GM19397 (cell line): ENCODE data around the gene ARMC2.
"Not testable (repeated sequence)": the region's sequence is repeated elsewhere in the genome, so short reads cannot be mapped to it uniquely, and the experiment has no call there.

Experiments
- ATAC-seq: cut with Tn5 transposase; IDR thresholded peaks from one replicate; pipeline ENCODE4 v1.9.1; 2021; ENCODE audit warnings: mild to moderate bottlenecking, moderate library complexity; ENCODE audit not compliant: unreplicated experiment

The ARMC2 gene

GRCh38 chr6:108948181-108948661, 100.0 kb downstream of the ARMC2 start:
- ATAC-seq = no peak

DNA sequence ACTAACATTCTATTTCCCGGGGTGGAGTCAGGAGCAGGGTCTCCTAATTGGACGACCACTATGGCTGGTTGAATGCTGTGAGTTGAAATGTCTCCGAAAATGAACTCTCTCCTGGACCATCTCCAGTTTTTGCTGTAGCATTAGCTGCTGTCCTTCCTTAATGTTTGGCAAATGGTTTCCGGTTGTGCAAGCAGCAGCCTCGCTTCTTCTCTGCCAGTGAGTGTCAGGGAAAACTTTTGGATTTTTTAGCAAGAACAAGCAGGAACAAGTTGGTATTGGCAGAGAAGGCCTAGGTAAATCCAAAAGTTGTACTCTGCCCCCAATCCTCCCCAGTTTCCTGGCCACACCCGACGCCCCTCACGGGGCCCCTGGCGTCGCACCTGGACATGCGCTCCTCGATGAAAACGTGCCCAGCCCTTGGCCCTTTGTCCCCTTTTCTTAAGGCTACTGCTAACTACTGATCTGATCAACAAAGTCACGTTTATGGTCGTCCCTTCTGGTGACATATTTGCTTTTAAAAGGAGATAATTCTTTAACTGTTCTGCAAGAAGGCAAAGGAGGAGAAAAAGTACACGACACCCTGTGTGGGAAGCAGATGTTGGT, 103.2 kb downstream of the ARMC2 start:
- no peak for ATAC-seq

- no peak for ATAC-seq
Observed at GRCh38 chr6:108952776-108953486, 104.7 kb downstream of the ARMC2 start.

- ATAC-seq = no peak
Observed at GRCh38 chr6:108953681-108954080, 105.5 kb downstream of the ARMC2 start.

- ATAC-seq = no peak
Observed at GRCh38 chr6:108955329-108955949, 107.2 kb downstream of the ARMC2 start.

DNA sequence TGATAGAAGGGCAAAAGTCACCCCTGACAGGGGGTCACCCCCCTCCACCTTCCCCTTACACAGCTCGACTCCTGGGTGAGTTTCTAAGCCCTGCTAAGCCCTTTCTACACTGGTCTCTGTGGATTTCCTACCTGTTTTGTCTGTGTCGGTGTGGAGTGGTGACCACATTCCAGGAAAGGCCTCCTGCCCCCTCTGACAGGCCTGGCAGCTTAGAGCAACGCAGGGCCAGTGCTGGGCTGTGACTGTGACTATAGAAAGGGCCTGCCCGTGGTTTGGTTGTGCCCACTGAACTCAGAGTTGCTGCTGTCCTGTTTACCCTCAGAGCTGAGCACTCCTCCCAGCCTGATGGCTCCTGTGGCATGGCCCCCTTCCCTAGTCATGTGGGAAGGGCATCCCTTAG, 109.0 kb downstream of the ARMC2 start:
- no peak for ATAC-seq

DNA sequence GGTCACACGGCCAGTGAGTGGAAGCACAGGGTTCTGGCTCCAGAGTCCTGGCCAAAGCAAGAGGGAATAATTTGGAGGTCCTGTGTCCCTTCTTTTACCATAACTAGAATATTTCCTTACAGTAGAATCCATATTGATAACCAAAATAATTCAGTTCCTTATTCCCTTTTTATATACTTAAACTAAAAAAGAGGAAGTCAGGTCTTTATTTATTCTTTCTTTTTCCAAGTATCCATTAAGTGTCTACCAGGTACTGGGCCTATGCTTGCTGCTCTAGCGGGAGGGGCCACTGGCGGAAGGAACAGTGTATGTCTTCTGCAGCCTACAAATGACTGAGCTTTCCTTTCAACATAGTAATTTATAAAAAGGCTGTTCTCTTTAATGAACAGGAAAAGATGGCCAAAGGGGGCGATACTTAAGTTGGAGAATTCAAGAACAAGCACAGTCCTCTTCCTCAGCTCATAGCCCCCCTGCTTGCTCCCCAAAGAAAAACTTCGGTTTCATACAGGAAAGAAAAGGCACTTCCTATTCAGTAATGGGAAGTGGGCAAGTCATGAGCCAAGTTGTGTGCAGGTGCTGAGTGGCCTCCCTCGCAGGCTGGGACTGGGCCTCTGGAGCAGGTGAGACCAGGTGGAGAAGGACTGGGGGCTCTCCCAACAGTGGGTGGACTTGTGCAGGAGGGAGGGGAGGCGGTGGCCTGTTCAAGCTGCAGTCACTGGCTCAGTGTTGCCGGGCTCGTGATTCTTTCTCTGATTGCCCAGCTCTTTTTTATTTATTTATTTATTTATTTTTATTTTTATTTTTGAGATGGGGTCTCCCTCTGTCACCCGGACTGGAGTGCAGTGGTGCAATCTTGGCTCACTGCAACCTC, 110.9 kb downstream of the ARMC2 start:
- no peak for ATAC-seq

- ATAC-seq = no peak
Observed at GRCh38 chr6:108959972-108960582, 111.9 kb downstream of the ARMC2 start.

DNA sequence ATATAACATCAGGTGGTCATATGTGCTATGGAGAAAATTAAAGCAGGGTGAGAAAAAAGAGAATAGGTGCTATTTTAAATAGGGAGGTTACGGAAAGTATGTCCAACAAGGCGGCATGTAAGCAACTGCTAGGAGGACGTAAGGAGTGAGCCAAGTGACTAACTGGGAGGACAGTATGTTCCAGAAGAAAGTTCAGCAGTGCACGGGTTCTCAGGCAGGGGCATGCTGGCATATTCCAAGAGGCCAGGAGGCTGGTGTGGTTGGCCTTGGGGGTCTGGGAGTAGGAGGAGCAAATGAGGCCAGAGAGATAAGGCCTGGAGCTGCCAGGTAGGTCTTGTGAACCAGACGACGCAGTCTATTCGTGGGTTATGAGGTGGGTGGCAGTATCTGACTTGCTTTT, 112.4 kb downstream of the ARMC2 start:
- ATAC-seq = no peak

- no peak for ATAC-seq
Observed at GRCh38 chr6:108961077-108961476, 112.9 kb downstream of the ARMC2 start.

GRCh38 chr6:108961985-108962384, 113.8 kb downstream of the ARMC2 start:
- ATAC-seq = no peak

- ATAC-seq = no peak
Observed at GRCh38 chr6:108966251-108966650, 118.0 kb downstream of the ARMC2 start.

- no peak for ATAC-seq
Observed at GRCh38 chr6:108966855-108967755, 118.9 kb downstream of the ARMC2 start.

DNA sequence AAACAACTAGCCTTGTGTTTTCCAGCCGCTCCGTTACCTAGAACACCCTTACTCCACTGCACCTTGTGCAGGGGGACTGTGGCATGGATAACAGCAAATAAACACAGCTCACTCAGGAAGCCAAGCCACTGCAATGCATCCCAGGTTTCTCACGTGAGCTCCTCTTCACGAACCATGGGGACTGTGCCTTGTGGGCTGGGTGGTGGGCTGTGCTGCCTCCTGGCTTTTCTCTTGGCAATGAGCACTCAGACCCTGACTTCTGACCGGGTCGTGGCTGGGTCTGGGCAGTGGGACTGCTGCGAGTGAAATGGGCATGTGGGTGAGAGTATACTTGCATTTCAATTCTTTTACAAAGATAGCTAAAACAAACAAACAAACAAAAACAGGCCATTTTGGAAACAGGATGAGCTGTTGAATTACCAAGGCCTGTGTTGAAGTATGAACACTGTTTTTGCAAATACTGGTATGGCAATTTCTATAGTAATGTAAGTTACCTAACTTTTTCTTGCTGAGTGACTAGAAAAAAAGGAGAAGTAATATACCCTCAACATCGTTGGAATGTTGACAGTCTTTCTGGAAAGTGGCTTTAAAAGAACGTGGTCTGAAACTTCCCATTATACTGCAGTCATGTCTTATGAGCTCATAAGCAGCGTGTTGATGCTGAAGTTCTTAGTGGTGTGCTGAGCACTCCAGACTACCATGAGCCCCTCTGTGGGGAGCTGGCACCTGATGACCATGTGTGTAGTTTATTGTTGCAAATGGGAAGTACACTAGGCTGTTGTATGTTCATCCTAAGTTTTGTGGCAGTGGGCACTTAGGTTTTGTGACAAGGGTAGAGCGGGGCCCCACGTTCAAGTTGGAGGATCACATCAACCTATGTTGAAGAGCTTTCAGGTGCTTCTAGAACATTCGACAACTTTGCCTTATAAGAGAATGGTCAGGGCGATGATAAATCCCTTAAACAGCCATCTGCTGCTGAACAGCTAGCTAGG, 120.4 kb downstream of the ARMC2 start:
- ATAC-seq = no peak

GRCh38 chr6:108969776-108970175, 121.6 kb downstream of the ARMC2 start:
- ATAC-seq = no peak

GRCh38 chr6:108974201-108974600, 126.0 kb downstream of the ARMC2 start:
- no peak for ATAC-seq

DNA sequence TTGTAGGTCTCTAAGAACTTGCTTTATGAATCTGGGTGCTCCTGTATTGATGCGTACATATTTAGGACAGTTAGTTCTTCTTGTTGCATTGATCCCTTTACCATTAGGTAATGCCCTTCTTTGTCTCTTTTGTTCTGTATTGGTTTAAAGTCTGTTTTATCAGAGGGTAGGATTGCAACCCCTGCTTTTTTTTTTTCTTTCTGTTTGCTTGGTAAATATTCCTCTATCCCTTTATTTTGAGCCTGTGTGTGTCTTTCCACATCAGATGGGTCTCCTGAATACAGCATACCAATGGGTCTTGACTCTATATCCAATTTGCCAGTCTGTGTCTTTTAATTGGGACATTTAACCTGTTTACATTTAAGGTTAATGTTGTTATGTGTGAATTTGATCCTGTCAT, 130.4 kb downstream of the ARMC2 start:
- ATAC-seq = not testable (repeated sequence)
